Stimulated activated CD4-positive, alpha-beta T cell treated with anti-CD3 and anti-CD28 coated beads, Interleukin-4, amount 100 ng/mL, for 1 hour (primary cell): Measurements from ENCODE around the gene SH3RF3.

Source experiments
- DNase-seq: peaks from one replicate; pipeline ENCODE4 v3.0.0-alpha.2; 2020

SH3RF3 gene

DNA sequence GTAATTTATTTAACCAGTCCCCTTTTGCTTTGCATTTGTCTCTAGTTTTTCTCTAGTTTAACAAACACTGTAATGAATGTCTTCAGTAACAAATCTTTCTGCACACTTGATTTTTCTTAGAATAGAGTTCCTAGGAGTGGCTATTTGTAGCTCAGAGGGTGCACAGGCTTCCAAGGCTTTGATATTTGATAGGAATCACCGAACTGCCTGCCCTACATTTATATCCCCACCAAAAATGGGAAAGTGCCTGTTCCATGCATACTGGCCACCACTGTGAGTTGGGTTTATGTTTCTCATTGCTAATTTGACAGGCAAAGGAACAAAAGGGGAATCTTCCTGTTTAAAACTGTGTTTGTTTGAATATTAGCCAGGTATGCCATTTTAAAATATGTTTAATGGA lies 238.7 kb downstream of the SH3RF3 start:
- no peak for DNase-seq

DNA sequence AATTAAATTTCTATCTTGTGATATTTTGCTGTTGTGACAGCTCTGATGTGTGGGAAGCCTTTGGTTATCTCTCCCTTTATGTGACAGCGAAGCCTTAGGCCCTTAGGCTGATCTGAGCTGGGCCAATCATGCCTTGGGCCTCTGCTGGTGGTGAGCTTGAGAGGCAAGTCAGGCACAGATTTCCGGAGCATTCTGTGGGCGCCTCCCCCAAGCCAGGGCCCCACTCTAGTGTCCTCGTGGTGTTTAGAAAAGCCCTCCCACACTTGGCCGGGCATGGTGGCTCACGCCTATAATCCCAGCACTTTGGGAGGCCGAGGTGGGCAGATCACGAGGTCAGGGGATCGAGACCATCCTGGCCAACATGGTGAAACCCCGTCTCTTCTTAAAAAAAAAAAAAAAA lies 239.8 kb downstream of the SH3RF3 start:
- DNase-seq = no peak

DNA sequence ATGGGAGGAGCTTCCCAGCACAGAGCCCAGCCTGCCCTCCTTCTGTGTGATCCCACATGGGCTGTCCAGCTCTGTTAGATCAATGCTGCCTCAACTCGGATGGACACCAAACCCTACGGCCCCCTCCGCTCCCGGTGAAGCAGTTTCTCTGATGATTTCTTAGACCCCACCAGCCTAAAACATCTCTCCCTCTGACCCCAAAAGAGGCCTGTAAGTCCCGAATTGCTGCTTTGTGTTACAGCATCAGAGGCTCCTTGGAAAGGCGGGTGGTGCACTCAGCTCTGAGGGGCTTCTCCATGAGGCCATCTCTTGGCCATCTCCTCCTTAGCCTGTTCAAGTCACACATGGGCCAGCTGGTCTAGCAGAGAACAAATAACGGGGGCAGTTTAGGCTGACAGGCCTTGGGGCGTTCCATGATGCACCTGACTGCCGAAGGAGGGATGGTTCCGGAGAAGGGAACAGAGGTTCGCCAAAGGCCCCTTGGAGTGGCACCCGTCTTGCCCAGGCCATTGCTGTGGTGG lies 240.7 kb downstream of the SH3RF3 start:
- DNase-seq = no peak

DNA sequence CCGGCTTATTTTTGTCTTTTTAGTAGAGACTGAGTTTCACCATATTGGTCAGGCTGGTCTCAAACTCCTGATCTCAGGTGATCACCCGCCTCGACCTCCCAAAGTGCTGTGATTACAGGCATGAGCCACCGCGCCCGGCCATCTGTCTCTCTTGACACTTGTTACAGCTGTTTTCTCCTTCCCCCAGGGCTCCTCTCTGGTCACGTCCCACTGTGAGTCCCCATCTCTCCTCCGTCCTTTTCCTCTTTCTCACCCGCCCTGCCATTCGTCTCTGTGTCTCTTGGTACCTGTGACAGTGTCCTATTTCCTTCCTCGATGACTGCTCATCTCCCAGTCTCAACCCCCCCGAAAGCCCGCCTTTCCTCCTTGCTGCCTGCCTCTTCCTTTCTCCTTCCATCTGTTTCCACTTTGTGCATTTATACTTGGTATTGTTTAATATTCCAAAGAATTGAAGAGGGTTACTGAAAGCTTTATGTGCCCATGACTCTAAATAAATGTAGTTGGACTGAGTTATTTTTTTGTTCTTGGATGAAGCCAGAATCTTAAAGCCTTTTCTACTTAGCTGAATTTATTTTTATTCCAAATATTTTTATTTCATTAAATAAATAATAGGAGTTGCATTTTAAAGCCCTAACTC lies 241.5 kb downstream of the SH3RF3 start:
- DNase-seq = no peak

DNA sequence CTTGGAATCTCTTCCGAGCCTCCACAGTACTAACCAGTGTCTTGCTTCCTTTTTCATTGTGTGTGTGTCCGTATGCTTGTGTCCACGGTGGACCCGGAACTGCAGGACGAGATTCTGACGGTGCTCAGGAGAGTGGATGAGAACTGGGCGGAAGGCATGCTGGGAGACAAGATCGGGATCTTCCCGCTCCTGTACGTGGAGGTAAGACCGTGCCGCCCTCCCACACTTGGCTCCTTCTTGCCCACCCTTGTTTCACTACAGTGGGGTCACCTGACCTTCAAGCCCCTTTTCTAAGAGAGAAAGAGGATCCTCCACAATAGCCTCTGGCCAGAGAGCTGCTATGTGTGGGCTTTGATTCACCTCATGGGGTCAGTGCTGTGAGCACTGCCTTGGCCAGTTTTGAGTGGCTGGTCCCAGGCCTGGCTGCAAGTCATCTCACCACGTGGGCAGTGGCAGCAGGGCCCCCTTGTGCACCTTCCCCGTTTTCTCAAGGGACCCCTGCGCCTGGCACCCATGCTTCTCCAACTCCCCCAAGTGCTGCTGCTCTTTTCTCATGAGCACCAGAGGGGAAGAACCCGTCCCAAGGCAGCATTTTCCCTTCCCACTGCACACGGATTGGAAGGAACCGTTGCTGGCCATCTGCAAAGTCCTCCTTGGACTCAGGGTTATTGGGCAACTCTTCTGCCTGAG lies 242.6 kb downstream of the SH3RF3 start:
- no peak for DNase-seq

DNA sequence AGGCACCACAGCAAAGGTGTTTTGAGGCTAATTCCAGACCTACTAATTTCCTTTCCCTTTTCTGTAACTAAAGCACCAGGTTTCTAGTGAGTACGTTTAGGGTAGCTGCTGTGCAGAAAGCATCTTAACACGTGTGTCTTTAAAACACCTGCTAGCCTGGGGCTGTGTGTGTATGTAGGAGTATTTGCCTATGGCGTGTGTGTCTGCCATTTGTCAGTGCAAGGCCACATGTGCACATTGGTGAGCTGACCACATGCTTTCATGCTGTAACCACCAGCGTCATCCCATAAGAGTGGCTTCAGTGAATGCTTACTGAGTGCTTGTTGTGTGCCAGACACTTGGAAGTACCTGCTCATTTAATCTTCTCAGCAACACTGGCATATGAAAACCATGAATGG lies 243.2 kb downstream of the SH3RF3 start:
- DNase-seq = no peak

DNA sequence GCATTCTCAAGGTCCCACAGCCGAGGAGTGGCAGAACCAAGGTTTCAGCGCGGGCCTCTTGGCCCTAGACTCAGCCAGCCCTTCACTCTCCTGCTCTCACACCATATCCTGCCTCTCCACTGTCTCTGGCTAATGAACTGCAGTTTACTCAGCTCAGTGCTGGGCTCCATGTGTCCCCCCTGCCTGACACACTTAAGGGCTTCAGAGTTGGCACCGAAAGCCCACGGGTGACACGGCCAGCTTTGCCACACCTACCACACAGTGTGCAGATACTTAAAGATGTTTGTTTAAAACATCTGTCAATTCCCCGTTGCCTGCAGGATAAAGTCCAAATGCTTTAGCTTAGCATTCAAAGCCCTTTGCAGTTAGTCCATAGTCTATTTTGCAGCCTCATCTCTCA lies 243.6 kb downstream of the SH3RF3 start:
- DNase-seq = no peak

DNA sequence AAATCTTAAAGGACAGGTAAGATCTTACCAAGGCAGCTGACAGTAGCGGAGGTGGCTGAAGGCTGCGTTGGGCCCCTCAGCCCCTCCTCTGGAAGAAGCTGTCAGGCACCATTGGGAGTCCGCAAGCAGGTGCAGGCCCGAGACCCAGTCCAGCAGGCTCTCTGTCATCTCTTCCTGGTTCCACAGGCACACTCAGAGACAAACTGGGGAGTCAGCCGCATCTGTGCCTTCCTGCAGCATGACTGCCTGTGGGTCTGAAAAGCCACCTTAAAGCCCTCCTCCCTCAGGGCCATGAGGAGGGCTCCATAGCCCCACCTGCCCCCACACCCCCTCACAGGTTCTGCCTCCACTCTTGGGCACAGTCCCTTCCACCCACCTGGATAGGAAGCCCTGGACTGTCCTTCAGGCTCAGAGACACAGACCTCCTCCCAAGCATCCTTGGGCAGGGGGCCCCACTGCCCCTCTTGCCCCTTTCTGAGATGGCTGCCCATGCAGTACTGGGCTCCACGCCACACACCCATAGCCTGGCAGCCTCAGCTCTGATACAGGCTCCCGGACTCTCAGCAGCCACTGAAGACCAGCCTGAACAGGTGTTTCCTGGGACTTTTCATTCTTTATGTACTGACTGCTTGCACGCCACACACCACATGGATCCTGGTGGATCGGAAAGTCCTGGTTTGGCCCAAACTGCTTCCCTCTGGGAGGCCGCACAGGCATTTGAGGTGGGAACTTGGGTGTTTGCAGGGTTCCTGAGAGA lies 245.0 kb downstream of the SH3RF3 start:
- DNase-seq = no peak

DNA sequence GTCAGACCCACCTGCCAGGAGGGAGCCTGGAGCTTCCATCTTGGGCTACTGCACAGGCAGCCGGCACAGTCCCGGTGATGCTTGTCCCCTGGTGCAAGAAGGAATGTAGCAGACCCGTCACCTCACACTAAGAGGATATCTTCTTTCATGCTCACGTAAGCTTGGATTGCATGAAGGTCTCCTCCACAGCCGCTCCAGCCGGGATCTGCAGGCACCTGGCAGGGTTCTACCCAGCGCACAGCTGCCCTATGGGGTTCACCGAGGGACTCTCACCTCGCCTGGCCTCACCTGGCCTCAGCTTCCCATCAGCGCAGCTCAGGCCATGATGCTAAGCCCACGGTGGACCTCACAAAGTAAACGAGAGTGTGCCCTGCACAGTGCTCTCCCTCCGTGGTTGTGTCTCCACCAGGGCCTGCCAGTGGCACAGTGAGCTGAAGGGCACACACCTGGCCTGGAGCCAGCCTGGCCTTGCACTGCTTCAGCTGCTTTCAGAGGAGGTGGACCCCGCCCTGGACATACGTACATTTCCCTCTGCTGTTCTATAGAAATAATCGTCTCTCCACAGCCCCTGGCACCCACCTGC lies 245.6 kb downstream of the SH3RF3 start:
- DNase-seq = no peak

DNA sequence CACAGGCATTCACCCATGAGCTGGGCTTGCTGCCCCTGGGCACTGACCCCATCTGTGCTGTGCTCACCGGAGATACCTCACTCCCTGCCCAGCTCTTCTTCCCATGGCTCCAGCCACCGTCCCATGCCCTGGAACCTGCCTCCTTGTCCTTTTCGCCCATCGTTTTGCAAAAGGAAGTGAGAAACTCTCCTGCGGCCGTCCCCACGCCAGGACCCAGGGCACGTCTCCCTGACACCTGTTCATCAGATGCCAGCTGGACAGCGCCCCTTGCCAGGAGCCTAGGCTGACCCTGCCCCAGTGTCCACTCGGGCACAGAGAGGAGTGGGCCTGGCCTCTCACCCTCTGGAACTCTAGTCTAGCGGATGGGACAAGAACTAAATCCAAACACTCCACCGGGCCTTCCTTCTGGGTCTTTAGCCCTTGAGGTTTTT lies 246.1 kb downstream of the SH3RF3 start:
- DNase-seq = no peak

DNA sequence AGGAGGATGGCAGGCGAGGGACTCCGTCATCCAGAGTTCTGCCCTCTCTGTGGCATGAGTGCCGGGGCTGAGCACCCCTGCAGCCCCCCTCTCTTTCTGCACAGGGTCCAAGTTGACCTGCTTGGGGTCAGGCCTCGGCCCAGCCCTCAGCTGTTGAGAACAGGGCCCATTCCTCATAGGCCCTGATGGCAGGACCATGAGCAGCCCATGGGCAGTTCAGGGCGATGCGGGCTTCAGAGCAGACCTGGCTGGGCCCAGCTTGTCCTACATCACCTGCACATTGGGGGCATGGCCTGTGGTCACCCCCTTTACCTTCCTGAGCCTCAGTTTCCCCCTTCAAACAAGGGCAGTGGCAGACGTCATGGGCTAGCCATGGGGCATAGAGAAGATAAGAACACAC lies 246.7 kb downstream of the SH3RF3 start:
- no peak for DNase-seq

DNA sequence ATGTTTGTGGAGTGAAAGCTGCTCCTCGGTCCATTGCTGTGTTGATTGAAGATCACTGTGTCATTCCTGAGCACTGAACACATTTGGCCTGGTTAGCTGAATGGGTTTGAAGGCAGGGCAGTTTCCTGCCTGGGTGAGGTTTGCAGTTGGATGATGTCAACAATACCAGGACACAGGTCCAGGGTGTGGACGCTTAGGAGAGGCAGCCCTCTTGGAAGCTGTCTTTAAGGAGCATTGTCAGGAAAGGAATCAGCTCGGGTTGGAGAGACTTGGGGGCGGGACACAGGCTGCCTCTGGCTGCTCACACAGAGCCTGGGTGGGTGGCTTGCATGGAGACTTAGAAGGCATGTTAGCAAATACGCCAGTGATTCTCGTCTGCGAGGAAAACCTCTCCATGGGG lies 247.1 kb downstream of the SH3RF3 start:
- DNase-seq = no peak

DNA sequence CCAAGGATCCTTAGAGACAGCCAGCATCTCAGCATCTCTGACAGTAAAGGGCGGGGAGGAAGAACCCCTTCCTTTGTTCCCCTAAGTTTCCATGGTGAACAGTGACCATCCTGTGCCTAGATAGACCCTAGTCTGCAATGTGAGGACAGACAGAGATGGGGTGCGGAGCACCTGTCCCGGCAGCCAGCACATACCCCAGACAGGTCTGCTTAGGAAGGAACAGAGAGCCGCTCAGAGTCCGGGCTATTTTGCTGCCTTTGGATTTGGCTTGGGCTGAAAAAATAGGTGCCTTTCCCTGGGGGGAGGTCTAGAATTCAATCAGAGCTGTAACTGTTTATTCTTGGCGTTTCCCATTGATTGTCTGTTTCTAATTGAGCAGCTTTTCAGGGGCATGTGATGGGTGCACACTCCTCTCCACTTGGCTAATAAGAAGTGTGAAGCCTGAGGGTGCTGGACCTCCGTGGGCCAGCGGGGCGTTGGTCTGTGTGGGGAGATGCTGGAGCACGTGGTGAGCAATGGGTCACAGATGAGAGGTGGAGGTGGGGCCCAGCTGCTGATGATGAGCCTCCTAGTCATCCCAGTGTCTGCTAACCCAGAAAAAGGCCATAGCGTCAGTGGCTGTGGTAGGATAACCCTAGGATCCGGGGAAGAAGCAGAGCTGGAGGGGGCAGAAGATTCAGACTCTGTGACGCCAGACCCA lies 247.9 kb downstream of the SH3RF3 start:
- no peak for DNase-seq

DNA sequence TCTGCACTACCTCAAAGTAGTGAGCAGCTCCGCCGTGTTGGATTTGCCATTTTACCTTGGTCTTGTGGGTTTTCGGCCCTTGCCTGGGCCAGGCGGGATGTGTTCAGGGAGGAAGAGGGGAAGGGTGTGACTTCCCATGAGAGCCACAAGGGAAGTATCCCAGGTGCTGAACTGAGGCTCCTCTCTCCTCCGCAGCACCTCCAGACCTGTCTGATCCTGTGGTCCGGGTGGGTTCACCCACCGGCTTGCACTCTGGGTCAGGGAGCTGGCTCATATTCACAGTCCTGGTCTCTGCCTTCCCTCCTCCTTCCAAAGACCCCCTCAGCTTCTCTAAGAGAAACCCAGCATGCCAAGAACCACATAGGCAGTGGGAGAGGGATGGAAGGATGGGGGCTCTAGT lies 249.0 kb downstream of the SH3RF3 start:
- DNase-seq = no peak

DNA sequence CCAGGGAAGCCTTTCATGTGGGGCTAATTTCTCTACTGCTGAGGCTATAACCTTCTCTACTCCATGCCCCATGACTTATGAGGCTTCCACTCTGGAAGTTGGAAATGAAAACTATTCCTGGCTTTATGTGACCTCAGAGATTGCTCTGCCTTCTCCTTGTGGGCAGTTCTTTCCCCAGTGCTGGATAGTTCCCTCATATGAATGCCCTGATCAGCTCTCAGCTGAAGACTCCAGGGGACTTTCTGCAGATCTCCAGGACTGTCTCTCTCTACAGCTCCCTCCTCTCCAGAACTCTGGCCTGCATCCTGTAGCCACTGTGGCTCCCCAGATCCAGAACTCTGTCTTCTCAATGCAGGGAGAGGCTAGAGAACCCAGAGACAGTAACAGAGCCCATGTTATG lies 249.7 kb downstream of the SH3RF3 start:
- DNase-seq = no peak

DNA sequence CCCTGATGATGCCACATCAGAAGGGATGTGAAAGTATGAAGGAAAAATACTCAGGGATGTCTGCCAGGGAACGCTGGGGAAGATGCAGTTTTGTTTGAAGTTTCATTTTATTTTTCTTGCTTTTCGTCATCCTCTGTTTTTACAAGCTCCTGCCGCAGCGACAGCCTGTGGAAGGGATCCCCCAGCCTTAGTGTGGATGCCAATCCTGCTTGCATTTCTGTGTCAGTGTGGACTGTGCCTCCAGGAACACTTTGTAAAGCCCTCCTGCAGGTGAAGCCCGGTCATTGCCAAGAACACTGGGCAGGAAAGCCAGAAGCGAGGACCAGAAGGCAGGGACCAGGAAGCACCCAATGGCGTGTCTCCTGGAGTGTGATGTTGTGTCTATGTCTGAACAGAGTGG lies 250.5 kb downstream of the SH3RF3 start:
- DNase-seq = no peak

DNA sequence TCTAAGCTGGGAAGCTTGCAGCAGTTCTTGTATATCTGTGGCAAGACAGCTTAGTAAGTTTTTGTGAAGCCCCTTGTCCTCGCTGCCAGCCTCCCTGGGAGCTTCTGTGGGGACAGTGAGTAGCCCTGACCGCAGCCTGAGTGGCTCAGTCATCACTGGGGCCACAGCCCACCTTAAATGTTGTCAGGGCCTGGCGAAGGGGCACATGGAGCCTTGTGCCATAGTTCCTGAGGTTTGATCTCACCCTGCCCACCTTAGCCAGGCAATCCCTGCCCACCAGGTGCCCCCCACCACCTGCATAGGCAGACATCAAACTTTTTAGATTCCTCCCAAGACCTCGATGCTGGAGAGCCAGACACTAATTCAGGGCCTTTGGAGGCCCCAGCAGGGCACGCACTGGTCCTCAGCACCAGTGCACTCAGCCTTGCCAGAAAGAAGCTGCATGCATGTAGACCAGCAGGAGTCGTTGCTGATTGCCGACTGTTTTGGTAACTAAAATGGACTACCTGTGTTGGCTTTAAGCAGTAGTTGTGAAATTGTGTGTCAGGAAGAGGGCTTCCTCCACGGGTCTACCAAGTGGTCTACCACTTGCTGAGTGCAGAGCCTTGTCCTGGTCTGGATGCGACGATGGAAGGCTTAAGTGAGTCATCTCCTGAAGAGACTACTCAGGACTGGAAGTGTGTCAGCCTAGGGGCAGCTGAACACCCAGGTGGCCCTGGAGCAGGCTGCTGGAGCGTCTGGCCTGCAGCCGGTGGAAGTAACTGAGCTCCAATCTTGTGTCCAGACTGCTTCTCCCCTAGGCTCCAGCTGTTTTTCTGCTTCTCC lies 251.7 kb downstream of the SH3RF3 start:
- no peak for DNase-seq

DNA sequence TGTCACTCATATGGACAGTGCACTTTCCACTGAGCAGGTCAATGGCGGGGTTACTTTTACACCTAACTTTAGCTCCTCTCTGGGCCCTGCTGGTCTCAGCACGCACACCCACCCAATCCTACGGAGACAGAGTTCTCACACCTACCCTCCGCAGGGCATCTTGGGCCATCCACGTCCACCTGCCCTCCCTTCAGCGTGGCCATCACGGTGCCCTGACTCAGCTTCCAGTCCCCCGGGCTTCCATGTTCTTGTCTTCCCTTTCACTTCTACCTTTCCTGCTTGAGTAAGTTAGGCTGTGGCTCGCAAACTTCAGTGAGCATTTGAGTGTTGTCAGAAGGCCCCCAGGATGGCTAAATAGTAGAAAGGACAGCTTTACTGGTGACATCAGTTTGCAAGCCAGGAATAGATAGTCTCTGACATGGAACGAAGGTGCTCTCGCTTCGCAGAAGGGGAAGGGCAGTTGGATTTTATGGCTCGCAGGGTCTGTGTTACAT lies 252.4 kb downstream of the SH3RF3 start:
- DNase-seq = no peak

DNA sequence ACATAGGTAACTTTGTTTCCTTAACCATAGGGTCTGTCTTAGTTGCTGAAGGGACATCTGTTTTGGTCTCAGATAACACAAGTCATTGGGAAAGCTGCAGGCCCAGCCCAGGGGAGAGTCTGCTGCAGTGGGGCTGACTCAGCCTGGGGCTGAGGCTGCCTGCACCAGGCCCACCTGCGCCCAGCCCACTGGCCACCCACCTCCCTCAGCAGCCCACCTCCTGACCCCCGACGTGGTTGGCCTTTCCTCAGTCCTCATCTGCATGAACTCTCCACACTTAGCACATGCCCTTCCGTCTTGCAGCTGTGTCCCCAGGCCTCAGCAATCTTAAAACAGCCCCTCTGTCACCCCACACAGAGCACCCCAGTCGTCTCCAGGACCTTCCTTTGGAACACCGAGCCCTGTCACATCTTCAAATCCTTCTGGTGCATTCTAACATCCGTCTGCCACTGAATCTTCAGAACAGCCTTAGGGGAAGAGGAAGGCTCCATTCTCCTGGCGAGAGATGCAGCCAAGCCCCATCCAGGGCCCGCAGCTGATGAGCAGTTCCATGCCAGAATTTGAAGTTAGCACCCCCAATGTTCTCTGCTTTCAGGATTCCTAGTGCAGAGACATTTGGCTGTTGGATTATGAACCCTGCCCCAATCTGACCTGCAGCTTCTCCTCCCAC lies 253.4 kb downstream of the SH3RF3 start:
- DNase-seq = no peak

DNA sequence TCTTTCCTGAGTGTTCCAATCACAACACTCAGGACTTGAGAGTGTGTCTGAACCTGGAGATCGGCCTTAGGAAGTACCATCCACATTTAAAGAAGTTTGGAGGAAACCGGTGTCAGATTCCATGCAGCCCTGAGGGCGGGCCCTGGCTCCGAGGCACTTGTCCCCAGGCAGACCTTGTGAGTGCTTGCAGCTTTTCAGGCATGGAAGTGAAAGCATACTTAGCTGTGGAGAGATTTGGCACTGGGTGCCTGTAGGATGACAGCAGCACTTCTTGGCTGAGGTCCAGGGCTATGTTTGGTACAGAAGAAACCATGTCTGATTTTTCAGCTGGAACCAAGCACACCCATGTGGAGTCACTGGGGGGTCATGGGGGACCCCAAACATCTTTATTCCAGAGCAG lies 253.9 kb downstream of the SH3RF3 start:
- no peak for DNase-seq
